C4-2B (cell line): Measurements from ENCODE around the gene RASGEF1B.

Experiments
- CTCF ChIP-seq: fragments of 450-650 bp; conservative IDR thresholded peaks from 2 replicates; pipeline ENCODE4 v1.5.1; 2017; ENCODE audit warnings: mild to moderate bottlenecking
- ZFX ChIP-seq: fragments of 450-650 bp; IDR thresholded peaks from 2 replicates; pipeline ENCODE4 v1.6.1; 2017

DNA sequence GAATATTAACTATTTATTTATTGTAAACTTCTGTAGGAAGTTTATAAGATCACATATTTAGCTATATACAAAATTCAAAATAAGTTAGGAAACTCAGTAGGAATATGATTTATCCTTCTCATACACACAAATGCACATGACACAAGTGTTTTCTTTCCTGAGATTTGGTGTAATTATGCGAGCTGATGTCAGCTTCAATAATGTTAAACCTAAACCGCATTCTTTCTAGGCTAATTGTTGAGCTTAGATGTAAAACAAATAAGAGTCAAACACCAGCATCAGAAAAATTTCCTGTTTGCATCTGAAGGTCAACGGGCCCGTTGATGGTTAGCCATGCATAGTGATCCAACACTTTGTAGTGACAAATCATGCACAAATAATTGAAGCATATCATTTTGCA, 30.8 kb downstream of the RASGEF1B start:
- TF ChIP-seq CTCF (no peak), ZFX (no peak)
